Parathyroid adenoma (tissue), 2 donors: ENCODE results near the gene TTC1.
"Not testable (repeated sequence)": the region's sequence is repeated elsewhere in the genome, so short reads cannot be mapped to it uniquely, and the experiment has no call there.

Experiments used
- H2AFZ ChIP-seq: fragments of 300-600 bp; sonication (generic); one replicate; pipeline ENCODE4 v1.7.0; 2017; ENCODE audit warnings: antibody characterized with exemption, mild to moderate bottlenecking
- H3K27ac ChIP-seq: fragments of 300-600 bp; sonication (generic); one replicate; pipeline ENCODE4 v1.7.0; 2017
- H3K27me3 ChIP-seq: fragments of 300-600 bp; sonication (generic); one replicate; pipeline ENCODE4 v1.7.0; 2017; ENCODE audit warnings: low read length; ENCODE audit not compliant: control insufficient read depth, insufficient read depth
- H3K36me3 ChIP-seq: fragments of 300-600 bp; sonication (generic); one replicate; pipeline ENCODE4 v1.7.0; 2017; ENCODE audit warnings: low read length; ENCODE audit not compliant: control insufficient read depth, insufficient read depth
- H3K4me1 ChIP-seq: fragments of 300-600 bp; sonication (generic); one replicate; pipeline ENCODE4 v1.7.0; 2017; ENCODE audit warnings: control low read depth
- H3K4me2 ChIP-seq: fragments of 300-600 bp; sonication (generic); one replicate; pipeline ENCODE4 v1.7.0; 2017; ENCODE audit warnings: low read length
- H3K4me3 ChIP-seq: fragments of 300-600 bp; sonication (generic); one replicate; pipeline ENCODE4 v1.7.0; 2017; ENCODE audit warnings: low read depth, low read length
- H3K79me2 ChIP-seq: fragments of 300-600 bp; sonication (generic); one replicate; pipeline ENCODE4 v1.7.0; 2017; ENCODE audit warnings: control low read depth
- H3K9ac ChIP-seq: fragments of 300-600 bp; sonication (generic); one replicate; pipeline ENCODE4 v1.7.0; 2017; ENCODE audit warnings: mild to moderate bottlenecking
- H3K9me3 ChIP-seq: fragments of 300-600 bp; sonication (generic); one replicate; pipeline ENCODE4 v1.7.0; 2017; ENCODE audit warnings: low read length; ENCODE audit not compliant: control insufficient read depth
- CTCF ChIP-seq: fragments of 300-600 bp; sonication (generic); IDR thresholded peaks from one replicate; pipeline ENCODE4 v1.7.0; 2017; ENCODE audit warnings: antibody characterized with exemption, mild to moderate bottlenecking
- donor health status: primary hyperparathyroidism.

Gene TTC1

DNA sequence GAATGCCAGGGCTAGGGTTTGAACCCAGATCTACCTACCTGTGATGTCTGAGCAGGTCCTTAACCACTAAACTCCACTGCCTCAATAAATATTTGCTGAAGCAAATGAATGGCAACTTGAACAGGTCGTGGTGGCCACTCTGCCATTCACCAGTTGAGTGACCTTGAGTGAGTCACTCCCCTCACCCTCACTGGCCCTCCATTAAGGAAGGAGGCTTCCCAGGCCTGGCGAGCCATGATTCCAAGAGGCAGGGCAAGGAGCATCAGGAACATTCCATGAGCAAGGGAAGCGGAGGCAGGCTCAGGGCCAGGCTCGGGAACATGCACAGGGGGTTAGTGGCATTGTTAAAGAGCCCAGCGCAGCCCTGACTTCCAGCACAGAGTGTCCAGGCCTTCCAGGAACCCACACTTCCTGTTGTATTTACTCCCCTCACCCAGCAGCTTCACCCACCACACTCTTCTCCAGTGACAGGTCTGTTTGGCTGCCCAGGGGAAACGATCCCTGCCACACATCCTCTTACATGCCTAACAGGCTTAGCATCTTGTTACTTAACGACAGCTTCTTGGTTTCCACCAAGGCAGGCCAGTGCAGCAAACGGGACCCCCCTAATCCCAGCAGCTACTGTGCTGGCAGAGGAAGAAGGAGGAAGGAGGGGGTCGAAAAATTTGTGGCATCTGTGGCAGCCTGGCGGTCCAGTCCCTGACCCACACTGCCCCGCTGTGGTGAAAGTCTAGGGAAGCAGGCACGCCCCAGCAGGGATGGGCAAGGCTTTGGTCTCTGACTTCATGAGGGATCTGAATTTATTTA lies 43.7 kb upstream of the TTC1 start:
- Histone ChIP-seq H3K27ac (no peak overlapping the region), H3K4me3 (no peak overlapping the region), H3K27me3 (no peaks in the 10 kb centered on the region), H3K4me2 (no peak overlapping the region), H2AFZ (no peak overlapping the region), H3K79me2 (no peaks in the 10 kb centered on the region), H3K36me3 (no peaks in the 10 kb centered on the region), H3K4me1 (no peaks in the 10 kb centered on the region), H3K9ac (no peak overlapping the region), H3K9me3 (no peaks in the 10 kb centered on the region)
- no peak for TF ChIP-seq CTCF

GRCh38 chr5:159965838-159966128 lies 43.2 kb upstream of the TTC1 start:
- H3K27ac ChIP-seq, H3K4me2 ChIP-seq, H3K27me3 ChIP-seq: not testable (repeated sequence)

DNA sequence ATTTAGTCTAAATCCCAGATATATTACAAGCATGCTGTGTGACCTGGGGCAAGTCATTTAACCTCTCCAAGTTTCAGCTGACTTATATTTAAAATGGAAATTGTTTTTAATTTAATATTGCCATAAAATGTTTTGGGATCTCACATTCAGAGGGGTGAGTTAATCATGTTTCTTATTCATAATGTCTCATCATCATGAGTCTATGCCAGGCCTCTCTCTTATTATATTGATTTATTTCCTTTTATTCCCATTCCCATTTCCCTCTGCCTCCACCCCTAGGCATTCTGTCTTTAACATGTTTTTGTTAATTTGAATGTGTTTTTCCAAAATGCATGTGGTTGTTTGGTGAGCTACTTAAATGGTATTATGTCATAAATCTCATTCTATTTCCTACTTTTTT lies 39.0 kb upstream of the TTC1 start:
- Histone ChIP-seq H3K4me1 (no peaks in the 10 kb centered on the region), H3K27me3 (no peaks in the 10 kb centered on the region), H3K79me2 (no peaks in the 10 kb centered on the region), H3K4me2 (no peak overlapping the region), H3K36me3 (no peaks in the 10 kb centered on the region), H3K4me3 (no peak overlapping the region), H3K9me3 (no peaks in the 10 kb centered on the region), H3K9ac (no peak overlapping the region), H2AFZ (no peak overlapping the region), H3K27ac (no peak overlapping the region)
- TF ChIP-seq CTCF, result no peak

More at GRCh38 chr5:159965838-159966128, 43.2 kb upstream of the TTC1 start:
- H3K36me3 ChIP-seq, H3K9ac ChIP-seq, H3K9me3 ChIP-seq, H3K4me3 ChIP-seq, H2AFZ ChIP-seq, H3K4me1 ChIP-seq, H3K79me2 ChIP-seq: not testable (repeated sequence)

- no peak overlapping the region for H3K4me3 ChIP-seq
- no peak overlapping the region for H3K4me2 ChIP-seq
- H3K79me2 ChIP-seq, result no peaks in the 10 kb centered on the region
- no peak overlapping the region for H3K27ac ChIP-seq
- no peak overlapping the region for H2AFZ ChIP-seq
- H3K27me3 ChIP-seq, result no peaks in the 10 kb centered on the region
- TF ChIP-seq CTCF, result no peak
- H3K4me1 ChIP-seq, result no peaks in the 10 kb centered on the region
- no peaks in the 10 kb centered on the region for H3K36me3 ChIP-seq
- no peak overlapping the region for H3K9ac ChIP-seq
- H3K9me3 ChIP-seq, result no peaks in the 10 kb centered on the region
Measured at GRCh38 chr5:159971038-159971437, 37.9 kb upstream of the TTC1 start.

GRCh38 chr5:159971514-159971913 lies 37.4 kb upstream of the TTC1 start:
- no peaks in the 10 kb centered on the region for H3K27me3 ChIP-seq

More at GRCh38 chr5:159971514-159971913, 37.4 kb upstream of the TTC1 start:
- TF ChIP-seq CTCF, result no peak
- Histone ChIP-seq H3K4me3 (no peak overlapping the region), H3K9me3 (no peaks in the 10 kb centered on the region), H3K9ac (no peak overlapping the region), H3K27ac (no peak overlapping the region), H2AFZ (no peak overlapping the region), H3K36me3 (no peaks in the 10 kb centered on the region), H3K4me2 (no peak overlapping the region), H3K79me2 (no peaks in the 10 kb centered on the region), H3K4me1 (no peaks in the 10 kb centered on the region)
